Measurements from ENCODE around the gene HGFAC.

Gene HGFAC

DNA sequence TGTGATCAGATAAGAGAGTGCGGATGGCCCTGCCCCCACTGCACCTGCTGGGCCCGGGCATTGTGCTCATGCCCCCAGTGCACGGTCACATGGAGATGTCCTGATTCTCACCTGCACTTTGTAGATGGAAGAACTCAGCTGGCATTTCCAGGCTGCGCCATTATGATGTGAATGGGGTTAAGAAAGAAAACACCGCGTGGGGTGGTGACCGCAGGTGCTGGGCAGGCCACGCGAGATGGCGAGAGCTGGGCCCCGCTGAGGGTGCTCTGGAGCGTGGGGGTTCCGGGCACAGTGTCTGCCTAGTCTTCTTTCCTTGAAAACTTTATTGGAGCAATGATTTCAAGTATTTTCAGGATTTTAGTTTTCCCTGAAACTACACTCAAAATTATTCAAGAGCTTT lies 17.8 kb upstream of the HGFAC start:
- DNase-seq: no peak

DNA sequence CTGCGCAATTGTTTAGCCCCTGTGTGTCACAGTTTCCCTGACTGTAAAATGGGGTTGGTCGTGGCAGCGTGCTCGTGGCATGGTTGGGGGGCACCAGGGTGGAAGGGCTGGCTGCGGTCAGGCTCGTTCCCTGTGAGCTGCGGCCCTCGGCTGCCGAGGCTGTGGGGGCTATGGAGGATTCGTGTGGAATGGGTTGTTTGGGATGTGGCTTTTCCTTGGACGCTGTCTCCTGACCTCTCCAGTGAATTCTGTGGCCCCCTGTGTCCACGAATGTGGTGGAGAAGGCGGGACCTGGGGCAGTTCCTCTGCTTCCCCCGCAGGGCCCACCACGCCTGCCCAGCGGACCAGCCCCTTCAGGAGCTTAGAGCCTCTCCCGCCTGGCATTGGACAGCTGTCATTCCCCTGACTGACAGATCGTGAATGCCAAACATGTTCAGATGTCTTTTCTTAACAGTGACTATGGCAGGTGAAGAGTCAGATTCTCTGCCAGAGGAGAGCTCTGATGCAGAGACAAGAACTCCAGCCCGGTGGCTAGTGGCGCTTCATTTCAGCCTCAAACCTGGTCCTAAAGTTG lies 17.2 kb upstream of the HGFAC start:
- no peak for DNase-seq

DNA sequence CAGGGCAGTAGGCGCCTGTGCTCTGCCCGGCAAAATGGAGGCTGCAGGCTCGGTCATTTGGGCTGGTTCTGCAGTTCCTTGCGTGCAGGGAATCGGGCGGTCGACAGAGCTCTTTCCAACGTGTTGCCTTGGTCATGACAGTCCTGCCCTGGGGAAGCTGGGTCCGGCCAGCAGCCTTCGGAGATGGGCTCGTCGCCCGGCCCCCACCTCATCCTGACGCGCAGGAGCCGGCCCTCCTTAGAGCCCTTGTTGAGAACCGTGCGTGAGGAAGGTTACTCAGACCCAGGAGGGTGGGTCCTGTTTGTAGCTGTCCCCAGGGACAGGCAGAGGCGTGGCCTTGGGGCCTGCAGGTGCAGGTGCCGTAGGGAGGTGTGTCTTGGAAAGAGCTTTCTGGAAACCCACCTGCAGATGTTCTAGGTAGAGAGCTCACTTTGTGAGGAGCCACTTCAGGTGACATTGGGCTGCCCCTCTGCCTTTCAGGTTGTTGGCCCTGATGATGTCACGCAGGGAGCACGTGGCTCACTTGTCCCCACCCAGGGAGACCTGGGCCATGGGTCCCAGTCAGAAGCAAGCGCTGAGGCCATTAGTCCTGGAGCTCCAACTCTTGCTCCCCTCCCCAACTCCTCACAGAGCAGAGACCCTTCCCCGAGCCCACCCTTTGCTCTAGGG lies 15.2 kb upstream of the HGFAC start:
- no peak for DNase-seq

- DNase-seq: no peak
Observed at GRCh38 chr4:3427134-3427476, 14.7 kb upstream of the HGFAC start.

- DNase-seq: no peak
Observed at GRCh38 chr4:3427706-3428446, 13.9 kb upstream of the HGFAC start.

DNA sequence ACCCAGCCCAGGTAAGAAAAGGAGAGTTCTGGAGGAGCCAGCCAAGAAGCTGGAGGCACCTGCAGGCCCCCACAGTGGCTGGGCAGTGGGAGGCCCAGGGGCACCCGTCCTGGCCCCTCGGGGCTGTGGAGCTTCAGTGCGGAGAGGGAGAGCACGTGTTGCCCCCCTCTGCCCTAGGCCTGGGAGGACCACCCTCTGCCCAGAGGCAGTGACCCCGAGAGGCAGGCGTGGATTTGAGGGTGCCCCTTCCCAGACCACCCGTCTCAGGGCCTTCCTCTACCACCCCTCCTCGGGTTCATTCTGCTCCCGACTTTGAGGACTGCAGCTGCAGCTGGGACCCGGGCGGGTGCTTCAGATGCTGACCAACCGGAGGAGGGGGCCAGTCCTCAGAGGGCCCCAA lies 12.1 kb upstream of the HGFAC start:
- DNase-seq: no peak

- no peak for DNase-seq
Observed at GRCh38 chr4:3430524-3430923, 11.2 kb upstream of the HGFAC start.

DNA sequence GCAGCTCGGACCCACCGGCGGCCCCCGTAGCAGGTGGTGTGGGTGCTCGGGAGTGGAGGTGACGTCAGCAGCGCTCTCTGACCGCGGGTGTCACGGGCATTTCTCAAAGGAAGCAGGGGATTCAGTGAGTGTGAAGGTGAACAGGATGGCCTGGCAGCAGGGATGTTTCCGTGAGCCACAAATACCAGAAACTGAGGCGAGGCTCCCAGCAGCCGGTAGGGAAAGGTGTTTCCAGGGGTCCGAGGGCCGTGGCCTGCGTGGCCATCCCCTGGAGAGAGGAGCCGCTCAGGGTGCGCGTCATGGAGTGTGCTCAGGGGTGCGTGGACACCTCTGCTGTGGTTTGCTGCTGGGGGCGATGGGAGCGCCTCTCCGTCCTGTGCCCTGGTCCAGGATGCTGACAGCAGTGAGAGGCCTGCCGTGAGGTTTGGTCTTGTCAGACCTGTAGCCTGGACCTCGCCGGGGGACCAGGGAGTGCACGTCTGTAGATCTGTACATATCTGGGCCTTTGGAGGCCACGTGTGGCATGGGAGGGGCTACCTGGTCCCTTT lies 10.2 kb upstream of the HGFAC start:
- DNase-seq: no peak

GRCh38 chr4:3432381-3432790 lies 9.4 kb upstream of the HGFAC start:
- DNase-seq: no peak

DNA sequence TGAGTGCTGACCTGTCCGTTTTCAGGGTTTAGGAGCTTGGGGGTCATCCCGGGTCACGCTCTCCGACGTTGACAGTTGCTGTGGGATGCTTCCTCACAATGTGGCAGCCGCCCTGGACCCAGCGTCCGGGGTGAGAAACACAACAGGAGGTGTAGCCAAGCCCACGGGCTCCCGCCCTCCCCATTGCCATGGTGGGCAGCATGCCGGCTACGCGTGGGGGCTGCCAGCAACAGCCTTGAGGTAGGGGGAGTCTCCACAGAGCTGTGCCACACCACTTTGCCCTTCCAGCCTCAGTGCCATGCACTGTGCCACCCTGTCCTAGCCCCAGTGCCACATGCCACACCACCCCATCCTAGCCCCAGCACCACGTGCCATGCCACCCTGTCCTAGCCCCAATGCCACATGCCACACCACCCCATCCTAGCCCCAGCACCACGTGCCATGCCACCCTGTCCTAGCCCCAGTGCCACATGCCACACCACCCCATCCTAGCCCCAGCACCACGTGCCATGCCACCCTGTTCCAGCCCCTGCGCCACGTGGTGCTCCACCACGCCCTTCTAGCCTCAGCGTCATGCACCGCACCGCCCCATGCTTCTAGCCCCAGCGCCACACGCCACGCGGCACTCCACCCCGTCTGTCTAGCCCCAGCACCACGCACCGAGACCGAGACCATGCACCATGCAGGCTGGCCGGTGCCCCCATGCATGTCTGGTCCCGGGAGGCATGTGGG lies 8.5 kb upstream of the HGFAC start:
- no peak for DNase-seq

- DNase-seq: no peak
Observed at GRCh38 chr4:3434881-3435685, 6.7 kb upstream of the HGFAC start.

- no peak for DNase-seq
Observed at GRCh38 chr4:3435686-3435956, 6.1 kb upstream of the HGFAC start.

DNA sequence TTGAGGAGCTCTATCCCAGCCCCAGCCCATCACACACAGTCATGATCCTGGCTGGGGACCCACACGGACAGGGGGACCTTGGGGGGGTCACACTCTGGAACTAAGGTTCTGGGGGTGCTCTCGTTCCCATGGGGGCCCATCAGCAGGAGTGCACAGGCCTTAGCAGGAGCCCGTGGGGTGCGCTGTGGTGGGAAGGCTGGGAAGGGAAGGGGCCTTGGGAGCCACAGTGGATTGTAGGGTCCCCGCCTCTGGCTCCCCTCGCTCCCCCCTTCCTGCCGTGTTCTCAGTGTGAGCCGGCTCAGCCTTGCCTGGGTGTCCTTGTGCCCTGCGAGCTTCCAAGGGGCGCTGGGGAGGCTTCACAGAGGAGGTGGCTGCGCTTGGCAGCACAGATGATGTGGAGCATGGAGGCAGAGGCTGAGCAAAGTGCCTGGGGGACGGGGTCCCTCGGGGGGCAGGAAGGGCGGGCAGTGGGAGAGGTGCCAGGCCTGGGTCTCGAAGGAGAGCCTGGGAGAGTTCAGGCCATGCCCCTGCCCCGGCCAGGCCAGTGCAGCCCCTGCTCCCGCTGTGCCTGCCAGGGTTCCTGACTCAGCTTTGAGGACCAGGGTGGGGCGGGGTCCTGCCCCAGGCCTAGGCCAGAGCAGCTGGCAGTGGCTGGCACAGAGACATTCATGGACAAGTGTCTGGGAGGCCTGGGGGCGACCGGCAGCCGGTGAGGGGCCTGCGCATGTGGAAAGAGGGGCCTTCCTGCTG lies 5.5 kb upstream of the HGFAC start:
- DNase-seq: no peak

DNA sequence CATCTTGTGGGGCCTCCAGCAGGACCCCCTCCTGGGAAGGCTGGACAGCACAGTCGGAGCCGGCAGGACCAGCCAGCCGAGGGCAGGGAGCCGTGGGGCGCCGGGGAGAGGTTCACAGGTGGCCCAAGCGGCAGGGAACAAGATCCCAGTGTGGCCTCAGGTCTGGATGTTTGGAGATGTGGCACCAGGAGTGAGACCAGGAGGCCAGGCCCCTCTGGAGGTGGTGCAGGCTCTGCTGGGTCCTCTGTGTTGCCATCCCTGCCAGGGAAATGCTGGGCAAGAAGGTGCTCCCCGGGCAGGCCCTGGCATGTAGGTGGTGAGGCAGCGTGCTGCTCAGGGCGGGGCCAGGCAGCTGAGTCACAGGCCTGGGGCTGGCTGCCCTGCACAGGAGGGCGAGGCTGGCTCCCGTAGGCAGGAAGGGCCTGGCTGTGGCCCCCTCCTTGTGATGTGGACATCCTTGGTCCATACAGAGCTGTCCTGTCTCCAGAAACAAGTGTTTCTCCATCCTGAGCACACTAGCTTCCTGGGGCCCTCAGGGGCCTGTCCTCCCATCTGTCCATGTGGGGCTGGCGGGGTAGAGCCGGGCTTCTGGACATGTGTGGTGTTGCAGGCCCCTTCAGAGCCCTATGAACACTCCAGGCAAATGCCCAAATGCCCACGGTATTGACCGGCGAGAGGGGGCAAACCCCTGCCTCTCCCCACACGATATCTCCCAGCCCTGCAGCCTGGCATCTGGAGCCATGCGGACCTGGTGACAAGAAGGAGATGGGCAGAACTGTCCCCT lies 4.8 kb upstream of the HGFAC start:
- DNase-seq: no peak

- no peak for DNase-seq
Observed at GRCh38 chr4:3437582-3437936, 4.2 kb upstream of the HGFAC start.

DNA sequence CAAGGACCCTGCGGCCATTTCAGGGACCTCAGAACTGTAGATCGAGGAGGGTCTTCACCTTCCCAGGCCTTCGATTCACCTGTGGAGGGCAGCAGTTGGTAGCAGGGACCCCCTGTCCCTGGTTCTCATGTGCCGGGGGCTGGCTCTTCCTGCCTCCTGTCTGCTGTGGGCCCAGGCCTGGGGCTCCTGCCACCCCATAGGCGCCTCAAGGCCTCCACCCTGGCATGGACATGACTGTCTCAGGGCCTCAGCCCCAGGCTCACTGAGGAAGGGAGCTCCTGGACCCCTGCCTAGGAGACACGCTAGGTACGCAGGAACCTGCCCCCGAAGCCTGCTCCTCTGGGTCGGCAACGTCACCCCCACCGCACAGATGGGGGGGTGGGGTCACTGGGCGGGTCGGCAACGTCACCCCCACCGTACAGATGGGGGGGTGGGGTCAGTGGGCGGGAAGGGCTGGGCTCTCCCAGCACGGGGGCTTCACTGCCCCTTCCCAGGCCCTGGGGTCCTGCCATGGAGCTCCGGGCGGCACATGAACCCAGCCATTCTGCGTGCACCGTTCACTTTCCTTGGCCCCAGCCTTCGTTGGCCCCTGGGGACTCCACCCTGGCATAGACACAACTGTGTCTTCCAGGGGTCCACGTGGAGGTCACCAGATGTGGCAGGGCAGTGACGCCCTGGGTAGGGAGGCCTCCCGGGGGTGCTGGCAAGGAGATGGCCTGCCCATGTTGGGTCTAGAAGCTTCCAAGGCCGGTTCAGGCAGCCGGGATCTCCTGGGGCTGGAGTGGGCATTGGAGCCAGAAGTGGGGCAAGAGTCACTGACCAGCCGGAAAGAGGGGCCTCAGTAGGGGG lies 3.5 kb upstream of the HGFAC start:
- no peak for DNase-seq

DNA sequence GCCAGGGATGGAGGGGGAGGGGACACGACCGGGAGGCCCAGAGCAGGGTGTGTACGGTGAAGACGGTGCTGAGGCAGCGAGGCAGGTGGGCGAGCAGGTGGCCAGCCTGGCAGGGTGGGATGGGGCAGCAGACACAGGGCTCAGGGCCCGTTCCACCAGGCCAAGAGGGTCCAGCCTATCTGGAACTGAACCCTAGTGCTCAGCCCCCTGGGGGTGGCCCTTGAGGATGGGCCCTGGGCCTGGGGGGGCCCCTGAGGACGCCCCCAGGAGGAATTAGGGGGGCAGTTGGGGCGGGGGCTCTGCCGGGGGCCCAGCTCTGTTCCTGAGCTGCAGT lies 3.0 kb upstream of the HGFAC start:
- no peak for DNase-seq

GRCh38 chr4:3439391-3439790 lies 2.4 kb upstream of the HGFAC start:
- no peak for DNase-seq

- DNase-seq: no peak
Observed at GRCh38 chr4:3440011-3440410, 1.8 kb upstream of the HGFAC start.

Measured in amygdala (tissue), 56 donors.